HEK293T (cell line): ENCODE results near the gene TAL2.

Experiments
- ARNT ChIP-seq: fragments of 450-650 bp; IDR thresholded peaks from 2 replicates; pipeline ENCODE4 v1.6.1; 2017; ENCODE audit warnings: mild to moderate bottlenecking
- FOXK2 ChIP-seq: fragments of 450-650 bp; IDR thresholded peaks from 2 replicates; pipeline ENCODE4 v1.6.1; 2016; ENCODE audit warnings: mild to moderate bottlenecking
- TARDBP ChIP-seq: fragments of 450-650 bp; IDR thresholded peaks from 2 replicates; pipeline ENCODE4 v1.6.1; 2016

GRCh38 chr9:105639936-105640335, 22.3 kb upstream of the TAL2 start:
- TF ChIP-seq TARDBP = no peak
- no peak for TF ChIP-seq ARNT
- TF ChIP-seq FOXK2 = no peak
